Erythroblast (primary cell): ENCODE results near the gene RIN3.

Source experiments
- GATA1 ChIP-seq: IDR thresholded peaks from 2 replicates; pipeline ENCODE4 v1.6.1; 2011; ENCODE audit warnings: low read depth, mild to moderate bottlenecking, control low read depth, low read length, moderate library complexity
- POLR2A ChIP-seq: IDR thresholded peaks from 2 replicates; pipeline ENCODE4 v1.6.1; 2011; ENCODE audit warnings: mild to moderate bottlenecking, low read length

GRCh38 chr14:92710001-92710341, 196.4 kb downstream of the RIN3 start:
- TF ChIP-seq POLR2A (no peak), GATA1 (no peak)
